ENCODE data around the gene FYB2.
"Not testable (repeated sequence)": the region's sequence is repeated elsewhere in the genome, so short reads cannot be mapped to it uniquely, and the experiment has no call there.

FYB2 gene

GRCh38 chr1:56790036-56790435 lies 29.2 kb downstream of the FYB2 start:
- no peak overlapping the region for H3K4me3 ChIP-seq (ENCODE audit: low read length)
- H3K9ac ChIP-seq (ENCODE audit: low read length), result no peak overlapping the region
- peaks cover 12% of the 10 kb centered on the region for H3K27me3 ChIP-seq (replicated peaks; ENCODE audit: control insufficient read depth, insufficient read depth, low read length)
- no peaks in the 10 kb centered on the region for H3K9me3 ChIP-seq (ENCODE audit: control insufficient read depth, low read length)
- no peak for DNase-seq (ENCODE audit: low read depth)
- H3K4me1 ChIP-seq (ENCODE audit: control insufficient read depth, insufficient read depth, low read length), result no peaks in the 10 kb centered on the region
- no peaks in the 10 kb centered on the region for H3K36me3 ChIP-seq (ENCODE audit: control insufficient read depth, insufficient read depth, low read length, severe bottlenecking)

- Histone ChIP-seq H3K9ac (ENCODE audit: low read length) (no peak overlapping the region), H3K36me3 (ENCODE audit: control insufficient read depth, insufficient read depth, low read length, severe bottlenecking) (no peaks in the 10 kb centered on the region), H3K4me1 (ENCODE audit: control insufficient read depth, insufficient read depth, low read length) (no peaks in the 10 kb centered on the region), H3K27me3 (replicated peaks; ENCODE audit: control insufficient read depth, insufficient read depth, low read length) (peaks cover 16% of the 10 kb centered on the region), H3K4me3 (ENCODE audit: low read length) (no peak overlapping the region), H3K9me3 (ENCODE audit: control insufficient read depth, low read length) (no peaks in the 10 kb centered on the region)
- DNase-seq (ENCODE audit: low read depth), result no peak
Observed at GRCh38 chr1:56788588-56788987, 30.6 kb downstream of the FYB2 start.

- no peak for DNase-seq (ENCODE audit: low read depth)
- H3K4me3 ChIP-seq (ENCODE audit: low read length), result no peak overlapping the region
Observed at GRCh38 chr1:56788102-56788501, 31.1 kb downstream of the FYB2 start.

GRCh38 chr1:56787330-56787729 lies 31.9 kb downstream of the FYB2 start:
- Histone ChIP-seq H3K9me3 (ENCODE audit: control insufficient read depth, low read length) (no peaks in the 10 kb centered on the region), H3K27me3 (replicated peaks; ENCODE audit: control insufficient read depth, insufficient read depth, low read length) (peaks cover 16% of the 10 kb centered on the region), H3K36me3 (ENCODE audit: control insufficient read depth, insufficient read depth, low read length, severe bottlenecking) (no peaks in the 10 kb centered on the region), H3K4me1 (ENCODE audit: control insufficient read depth, insufficient read depth, low read length) (no peaks in the 10 kb centered on the region), H3K4me3 (ENCODE audit: low read length) (no peak overlapping the region), H3K9ac (ENCODE audit: low read length) (no peak overlapping the region)
- DNase-seq (ENCODE audit: low read depth), result no peak

More at GRCh38 chr1:56788102-56788501, 31.1 kb downstream of the FYB2 start:
- Histone ChIP-seq H3K27me3 (replicated peaks; ENCODE audit: control insufficient read depth, insufficient read depth, low read length) (peaks cover 16% of the 10 kb centered on the region), H3K36me3 (ENCODE audit: control insufficient read depth, insufficient read depth, low read length, severe bottlenecking) (no peaks in the 10 kb centered on the region), H3K4me1 (ENCODE audit: control insufficient read depth, insufficient read depth, low read length) (no peaks in the 10 kb centered on the region), H3K9ac (ENCODE audit: low read length) (no peak overlapping the region), H3K9me3 (ENCODE audit: control insufficient read depth, low read length) (no peaks in the 10 kb centered on the region)

DNA sequence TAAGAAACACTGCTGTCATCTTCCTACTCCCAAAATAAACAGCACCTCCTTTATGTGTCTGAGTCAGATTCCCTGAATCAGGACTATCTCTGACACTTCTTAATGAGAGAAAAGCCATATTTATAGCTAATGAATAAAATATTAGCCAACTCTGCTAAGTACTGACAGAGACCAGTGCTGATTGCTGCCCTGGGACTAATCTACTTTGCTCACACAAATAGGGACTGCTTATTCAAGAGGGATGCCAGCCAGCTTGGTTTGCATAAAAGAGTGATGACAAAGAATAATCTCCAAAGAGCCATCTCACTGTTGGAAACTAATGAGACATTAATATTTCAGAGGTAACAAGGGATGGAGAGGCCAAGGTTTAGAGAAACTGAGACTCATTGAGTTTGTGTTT lies 36.4 kb downstream of the FYB2 start:
- Histone ChIP-seq H3K36me3 (ENCODE audit: control insufficient read depth, insufficient read depth, low read length, severe bottlenecking) (no peaks in the 10 kb centered on the region), H3K4me3 (ENCODE audit: low read length) (no peak overlapping the region), H3K9ac (ENCODE audit: low read length) (no peak overlapping the region), H3K27me3 (replicated peaks; ENCODE audit: control insufficient read depth, insufficient read depth, low read length) (peaks cover 16% of the 10 kb centered on the region), H3K9me3 (ENCODE audit: control insufficient read depth, low read length) (no peaks in the 10 kb centered on the region), H3K4me1 (ENCODE audit: control insufficient read depth, insufficient read depth, low read length) (peaks cover 5% of the 10 kb centered on the region)
- DNase-seq (ENCODE audit: low read depth), result no peak

DNA sequence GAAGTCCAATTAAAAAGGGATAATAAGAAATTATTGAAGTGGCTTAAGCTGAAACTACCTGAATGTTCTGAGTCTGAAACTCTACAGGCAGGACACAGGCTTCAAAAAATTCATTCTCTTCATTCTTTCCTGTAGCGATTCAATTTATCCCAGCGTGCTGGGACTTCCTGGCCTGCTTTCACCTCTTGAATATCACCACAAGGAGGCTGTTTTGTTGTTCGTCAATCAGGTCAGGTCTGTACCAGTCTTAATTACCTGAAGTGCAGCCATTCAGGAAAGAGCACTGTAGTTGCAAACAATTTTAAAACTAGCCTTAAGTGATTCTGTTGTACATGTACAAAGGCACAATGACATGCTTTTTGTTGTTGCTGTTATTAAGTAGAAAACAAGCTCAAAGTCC lies 38.4 kb downstream of the FYB2 start:
- Histone ChIP-seq H3K4me3 (ENCODE audit: low read length) (no peak overlapping the region), H3K27me3 (replicated peaks; ENCODE audit: control insufficient read depth, insufficient read depth, low read length) (peaks cover 13% of the 10 kb centered on the region), H3K36me3 (ENCODE audit: control insufficient read depth, insufficient read depth, low read length, severe bottlenecking) (no peaks in the 10 kb centered on the region), H3K4me1 (ENCODE audit: control insufficient read depth, insufficient read depth, low read length) (peaks cover 9% of the 10 kb centered on the region), H3K9ac (ENCODE audit: low read length) (no peak overlapping the region), H3K9me3 (ENCODE audit: control insufficient read depth, low read length) (no peaks in the 10 kb centered on the region)
- no peak for DNase-seq (ENCODE audit: low read depth)

DNA sequence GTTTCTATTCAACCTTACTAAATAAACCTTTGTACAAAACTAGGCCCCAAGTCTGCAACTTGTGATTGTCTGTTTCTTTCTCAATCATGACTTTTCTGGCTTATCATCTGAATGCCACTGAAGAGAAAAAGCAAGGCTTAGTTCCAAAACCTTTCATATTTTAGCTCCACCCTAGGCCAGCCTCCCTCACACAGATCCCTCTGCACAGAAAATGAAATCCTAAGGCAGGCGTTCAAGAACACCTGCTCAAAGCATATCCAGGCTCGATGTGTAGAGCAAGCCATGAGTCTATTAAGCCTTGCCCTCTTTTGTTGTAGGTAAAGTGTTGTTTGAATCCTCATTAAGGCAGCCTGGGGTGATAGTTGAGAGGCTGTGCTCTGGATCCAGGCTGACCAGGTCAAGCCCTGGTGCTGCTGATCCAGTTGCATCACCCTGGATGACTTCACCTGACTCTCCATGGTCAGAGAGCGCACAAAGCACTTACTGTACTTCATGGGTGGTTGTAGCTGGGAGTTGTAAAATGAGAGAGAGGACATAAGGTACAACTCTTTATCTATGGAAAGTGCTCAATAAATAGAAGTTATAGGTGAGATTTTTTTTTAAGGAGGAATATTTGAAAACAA lies 39.0 kb downstream of the FYB2 start:
- Histone ChIP-seq H3K4me3 (ENCODE audit: low read length) (no peak overlapping the region), H3K36me3 (ENCODE audit: control insufficient read depth, insufficient read depth, low read length, severe bottlenecking) (no peaks in the 10 kb centered on the region), H3K4me1 (ENCODE audit: control insufficient read depth, insufficient read depth, low read length) (peaks cover 9% of the 10 kb centered on the region), H3K27me3 (replicated peaks; ENCODE audit: control insufficient read depth, insufficient read depth, low read length) (peaks cover 7% of the 10 kb centered on the region), H3K9me3 (ENCODE audit: control insufficient read depth, low read length) (no peaks in the 10 kb centered on the region), H3K9ac (ENCODE audit: low read length) (no peak overlapping the region)
- DNase-seq (ENCODE audit: low read depth), result no peak

DNA sequence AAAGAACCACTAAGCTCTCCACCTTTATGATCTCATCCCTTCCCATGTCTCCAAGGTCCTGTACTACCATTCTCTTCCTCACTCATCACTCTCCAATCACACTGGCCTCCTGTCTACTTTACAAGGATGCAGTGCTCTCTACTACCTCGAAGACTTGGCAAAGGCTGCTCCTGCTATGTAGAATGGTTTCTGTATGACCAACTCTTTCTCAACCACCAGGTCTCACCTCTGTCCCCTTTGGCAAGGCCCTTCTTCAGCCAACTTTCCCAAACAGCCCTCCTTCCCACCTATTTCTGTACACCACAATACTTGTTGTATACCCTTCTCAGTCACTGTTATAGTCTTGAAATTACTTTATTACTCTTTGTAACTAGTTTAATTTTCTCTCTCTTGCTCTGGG lies 41.2 kb downstream of the FYB2 start:
- no peaks in the 10 kb centered on the region for H3K36me3 ChIP-seq (ENCODE audit: control insufficient read depth, insufficient read depth, low read length, severe bottlenecking)

DNA sequence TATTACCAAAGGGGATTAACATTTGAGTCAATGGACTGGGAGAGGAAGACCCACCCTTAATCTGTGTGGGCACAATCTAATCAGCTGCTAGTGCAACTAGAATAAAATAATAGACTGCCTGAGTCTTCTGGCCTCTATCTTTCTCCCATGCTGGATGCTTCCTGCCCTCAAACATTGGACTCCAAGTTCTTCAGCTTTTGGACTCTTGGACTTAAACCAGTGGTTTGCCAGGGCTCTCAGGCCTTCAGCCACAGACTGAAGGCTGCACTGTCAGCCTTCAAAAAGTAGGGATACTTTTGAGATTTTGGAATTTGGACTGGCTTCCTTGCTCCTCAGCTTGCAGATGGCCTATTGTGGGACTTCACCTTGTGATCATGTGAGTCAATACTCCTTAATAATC lies 44.5 kb downstream of the FYB2 start:
- peaks cover 13% of the 10 kb centered on the region for H3K4me1 ChIP-seq (ENCODE audit: control insufficient read depth, insufficient read depth, low read length)
- not testable (repeated sequence) for H3K27me3 ChIP-seq (replicated peaks; ENCODE audit: control insufficient read depth, insufficient read depth, low read length); H3K9ac ChIP-seq (ENCODE audit: low read length); H3K36me3 ChIP-seq (ENCODE audit: control insufficient read depth, insufficient read depth, low read length, severe bottlenecking); H3K9me3 ChIP-seq (ENCODE audit: control insufficient read depth, low read length); H3K4me3 ChIP-seq (ENCODE audit: low read length); DNase-seq (ENCODE audit: low read depth)

More for the DNA sequence above, 41.2 kb downstream of the FYB2 start:
- Histone ChIP-seq H3K4me3 (ENCODE audit: low read length) (no peak overlapping the region), H3K9me3 (ENCODE audit: control insufficient read depth, low read length) (no peaks in the 10 kb centered on the region), H3K4me1 (ENCODE audit: control insufficient read depth, insufficient read depth, low read length) (peaks cover 13% of the 10 kb centered on the region), H3K9ac (ENCODE audit: low read length) (no peak overlapping the region), H3K27me3 (replicated peaks; ENCODE audit: control insufficient read depth, insufficient read depth, low read length) (no peaks in the 10 kb centered on the region)
- no peak for DNase-seq (ENCODE audit: low read depth)

DNA sequence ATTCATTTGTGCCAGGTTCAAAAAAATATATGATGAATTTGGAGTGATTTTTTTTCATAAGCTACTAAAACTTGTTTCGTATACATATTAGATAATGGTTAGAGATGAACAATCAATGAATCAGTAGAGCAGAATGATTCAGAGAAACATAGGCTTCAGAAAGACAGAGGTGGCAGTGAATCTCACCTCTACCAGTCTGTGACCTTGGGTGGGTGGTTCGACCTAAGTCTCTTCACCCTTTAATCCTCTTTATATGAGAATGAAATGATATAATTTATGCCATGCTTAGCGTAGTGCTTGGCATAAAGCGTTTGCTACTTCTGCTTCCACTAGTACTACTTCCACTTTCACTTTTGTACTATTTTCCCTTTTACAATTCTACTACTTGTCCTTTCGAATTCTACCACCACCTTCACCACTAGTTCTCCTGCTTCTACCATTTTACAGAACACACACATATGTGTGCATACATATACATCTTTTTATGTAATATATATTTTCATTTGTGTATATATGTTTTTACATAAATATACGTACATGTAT lies 45.1 kb downstream of the FYB2 start:
- Histone ChIP-seq H3K9ac (ENCODE audit: low read length) (no peak overlapping the region), H3K27me3 (replicated peaks; ENCODE audit: control insufficient read depth, insufficient read depth, low read length) (no peaks in the 10 kb centered on the region), H3K4me3 (ENCODE audit: low read length) (no peak overlapping the region), H3K4me1 (ENCODE audit: control insufficient read depth, insufficient read depth, low read length) (peaks cover 13% of the 10 kb centered on the region), H3K9me3 (ENCODE audit: control insufficient read depth, low read length) (no peaks in the 10 kb centered on the region), H3K36me3 (ENCODE audit: control insufficient read depth, insufficient read depth, low read length, severe bottlenecking) (no peaks in the 10 kb centered on the region)
- DNase-seq (ENCODE audit: low read depth), result no peak

DNA sequence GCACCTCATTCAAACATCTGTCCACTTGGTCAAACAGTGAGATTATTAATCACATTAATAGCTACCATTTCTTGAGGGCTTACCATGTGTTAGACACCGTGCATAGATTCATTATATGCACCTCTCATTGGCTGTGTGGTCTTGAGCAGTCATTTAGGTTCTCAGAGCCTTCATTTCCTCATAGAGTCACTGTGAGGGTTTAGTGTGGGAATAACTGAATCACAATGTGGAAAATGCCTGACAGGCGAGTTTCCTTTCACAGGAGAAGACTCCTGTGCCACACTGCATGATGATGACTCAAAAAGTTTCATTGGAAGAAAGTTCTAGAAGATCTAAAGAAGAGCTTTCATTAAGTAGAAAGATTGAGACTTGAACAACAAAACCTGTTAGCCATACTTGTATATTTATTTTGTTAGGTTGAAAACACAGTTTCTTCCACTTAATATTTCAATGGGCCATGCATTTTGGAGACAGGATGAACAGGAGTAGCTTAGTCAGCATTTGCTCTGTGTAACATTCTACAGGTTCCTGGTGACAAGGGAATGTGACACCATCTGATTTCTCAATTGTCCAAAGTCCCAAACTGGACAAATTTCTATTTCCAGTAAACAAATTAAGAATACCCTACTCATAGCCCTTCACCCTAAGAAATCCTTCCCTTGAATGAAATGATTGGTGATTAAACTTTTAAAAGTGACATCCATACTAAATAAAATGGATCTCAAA lies 45.7 kb downstream of the FYB2 start:
- Histone ChIP-seq H3K9ac (ENCODE audit: low read length) (no peak overlapping the region), H3K27me3 (replicated peaks; ENCODE audit: control insufficient read depth, insufficient read depth, low read length) (no peaks in the 10 kb centered on the region), H3K4me3 (ENCODE audit: low read length) (no peak overlapping the region), H3K9me3 (ENCODE audit: control insufficient read depth, low read length) (no peaks in the 10 kb centered on the region), H3K36me3 (ENCODE audit: control insufficient read depth, insufficient read depth, low read length, severe bottlenecking) (no peaks in the 10 kb centered on the region), H3K4me1 (ENCODE audit: control insufficient read depth, insufficient read depth, low read length) (peaks cover 13% of the 10 kb centered on the region)
- peak; percentile 11 for DNase-seq (ENCODE audit: low read depth)
